Measurements from ENCODE around the gene BUD13.

- TF ChIP-seq CTCF (IDR thresholded peaks at IDR 0.05): no peak
- TF ChIP-seq POLR2A (IDR thresholded peaks at IDR 0.05): no peak
- no peak for TF ChIP-seq POLR2AphosphoS5 (IDR thresholded peaks at IDR 0.05)
Observed at GRCh38 chr11:116762132-116762531, 10.7 kb downstream of the BUD13 start.

Data from breast epithelium (tissue), 3 donors.